Activated CD4-positive, alpha-beta T cell treated with anti-CD3 and anti-CD28 coated beads, Interleukin-2, amount 10 ng/mL, durations not matched to agents 7 days and 5 days (primary cell): ENCODE results near the gene RAD51C. TPM values are rescaled to one million over a fixed set of nuclear protein-coding genes. Genes with fewer than 3 reads are reported as not detected.
"Not testable (repeated sequence)": the region's sequence is repeated elsewhere in the genome, so short reads cannot be mapped to it uniquely, and the experiment has no call there.

Source experiments
- CTCF ChIA-PET: fragments of 350-600 bp; sonication (Branson Sonifier 250); formaldehyde crosslinking; loops from one replicate; lab custom pipeline; 2021; ENCODE audit warnings: antibody characterized with exemption; lab: Charles Lee
- POLR2A ChIA-PET: fragments of 350-600 bp; sonication (Branson Sonifier 250); formaldehyde crosslinking; loops from one replicate; lab custom pipeline; 2021; ENCODE audit warnings: antibody characterized with exemption; lab: Charles Lee
- DNase-seq: peaks from one replicate; pipeline ENCODE4 v3.0.0-alpha.2; 2020
- H3K27ac Mint-ChIP-seq: one replicate; pipeline ENCODE4 v1.8.0; 2021; ENCODE audit warnings: mild to moderate bottlenecking, moderate library complexity, mixed read lengths
- H3K27me3 Mint-ChIP-seq: one replicate; pipeline ENCODE4 v1.8.0; 2021; ENCODE audit warnings: mixed read lengths
- H3K36me3 Mint-ChIP-seq: one replicate; pipeline ENCODE4 v1.8.0; 2021; ENCODE audit warnings: low read depth, mixed read lengths
- H3K4me1 Mint-ChIP-seq: one replicate; pipeline ENCODE4 v1.8.0; 2021; ENCODE audit warnings: mixed read lengths
- H3K4me3 Mint-ChIP-seq: one replicate; pipeline ENCODE4 v1.8.0; 2021; ENCODE audit warnings: mild to moderate bottlenecking, moderate library complexity, mixed read lengths
- H3K9me3 Mint-ChIP-seq: one replicate; pipeline ENCODE4 v1.8.0; 2021; ENCODE audit warnings: mixed read lengths
- total RNA-seq, 2 experiments: library from RNA; stranded (reverse); gene quantifications; one replicate each; pipeline ENCODE4 v1.2.3, GENCODE V29; 2021

RAD51C gene
- 10 to 100 TPM; 62.7 to 65.8 TPM for total RNA-seq

DNA sequence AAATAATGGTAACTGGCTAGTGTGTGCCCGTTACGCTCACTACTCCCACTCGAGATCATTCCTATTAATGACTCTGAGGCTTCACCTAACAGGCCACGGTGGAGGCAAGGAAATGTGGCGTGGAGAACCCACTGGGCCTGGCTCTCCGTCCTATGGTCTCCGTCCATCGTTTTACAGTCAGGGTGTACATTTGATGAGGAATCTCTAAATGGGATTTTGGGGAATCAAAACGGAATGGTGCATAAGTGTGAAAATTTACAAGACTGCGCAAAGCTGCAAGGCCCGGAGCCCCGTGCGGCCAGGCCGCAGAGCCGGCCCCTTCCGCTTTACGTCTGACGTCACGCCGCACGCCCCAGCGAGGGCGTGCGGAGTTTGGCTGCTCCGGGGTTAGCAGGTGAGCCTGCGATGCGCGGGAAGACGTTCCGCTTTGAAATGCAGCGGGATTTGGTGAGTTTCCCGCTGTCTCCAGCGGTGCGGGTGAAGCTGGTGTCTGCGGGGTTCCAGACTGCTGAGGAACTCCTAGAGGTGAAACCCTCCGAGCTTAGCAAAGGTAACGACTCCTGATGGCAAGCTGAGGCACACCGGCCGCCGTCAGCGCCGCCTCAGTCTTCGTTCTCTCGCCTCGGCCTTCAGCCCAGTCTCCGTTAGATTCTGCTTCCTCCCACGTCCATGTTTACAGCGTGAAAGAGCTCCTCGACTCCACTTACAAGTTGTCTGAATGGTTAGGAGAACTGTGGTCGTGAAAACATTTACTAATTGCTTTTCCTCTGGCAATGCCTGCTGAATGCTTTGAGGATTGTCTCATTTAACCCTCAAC, at the start of gene RAD51C:
Gene RAD51C (plus strand): TSS at position 364 of the 817 bp plus-strand sequence. CDS start 42 bp downstream, at position 406.
- CTCF ChIA-PET, result interaction anchor here (0.7 to 1.3 kb wide), 4 partner anchors 11 to 295 kb away, joined by 3 read pairs; no protein-coding TSS in a partner anchor
- H3K27ac Mint-ChIP-seq, result peak within 1 kb of the TSS; percentile 95
- no peaks in the 10 kb centered on the region for H3K27me3 Mint-ChIP-seq
- peak; percentile 93 for DNase-seq
- H3K36me3 Mint-ChIP-seq, result peaks cover 27% of the 10 kb centered on the region
- peak within 1 kb of the TSS; percentile 92 for H3K4me3 Mint-ChIP-seq
- H3K9me3 Mint-ChIP-seq, result no peaks in the 10 kb centered on the region
- POLR2A ChIA-PET, result interaction anchor here (0.6 to 1.6 kb wide), 4 partner anchors 15 to 310 kb away, joined by 3 to 19 read pairs (median 4); no protein-coding TSS in a partner anchor
- H3K4me1 Mint-ChIP-seq, result peaks cover 40% of the 10 kb centered on the region

- ChIA-PET CTCF (interaction anchor here (0.6 to 2.1 kb wide), 2 partner anchors 11 to 68 kb away, joined by 4 to 8 read pairs; no protein-coding TSS in a partner anchor), POLR2A (interaction anchor here (0.7 to 2.4 kb wide), 2 partner anchors 12 to 15 kb away, joined by 4 to 9 read pairs; no protein-coding TSS in a partner anchor)
- no peak overlapping the region for H3K27ac Mint-ChIP-seq
- no peaks in the 10 kb centered on the region for H3K27me3 Mint-ChIP-seq
- DNase-seq, result no peak
- no peaks in the 10 kb centered on the region for H3K4me1 Mint-ChIP-seq
- no peak overlapping the region for H3K4me3 Mint-ChIP-seq
- H3K36me3 Mint-ChIP-seq, result no peaks in the 10 kb centered on the region
- H3K9me3 Mint-ChIP-seq, result no peaks in the 10 kb centered on the region
Measured at GRCh38 chr17:58643147-58643546, 49.3 kb upstream of the RAD51C start.

DNA sequence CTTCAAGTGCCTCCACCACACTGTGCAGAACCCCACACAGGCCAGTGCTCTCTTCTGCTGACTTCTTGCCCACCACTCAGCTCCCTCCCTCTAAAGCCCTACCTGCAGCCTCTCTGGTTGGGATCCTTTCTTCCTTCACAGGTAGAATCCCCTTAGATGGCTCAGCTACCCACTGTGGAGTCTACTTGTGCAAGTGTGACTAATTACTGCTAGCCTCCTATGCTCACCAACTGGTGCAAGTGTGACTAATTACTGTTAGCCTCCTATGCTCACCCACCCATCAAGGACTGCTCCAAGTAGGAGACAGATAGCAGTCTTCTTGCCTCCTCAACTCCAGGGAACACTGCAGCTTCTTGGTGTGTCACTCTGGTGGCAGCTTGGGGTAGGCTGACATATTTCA, 44.2 kb upstream of the RAD51C start:
- H3K9me3 Mint-ChIP-seq, result no peaks in the 10 kb centered on the region
- no peaks in the 10 kb centered on the region for H3K4me1 Mint-ChIP-seq
- ChIA-PET CTCF (interaction anchor here (0.7 kb wide), 1 partner anchor 33 kb away, joined by 5 read pairs; no protein-coding TSS in a partner anchor), POLR2A (interaction anchor here (0.6 to 1.1 kb wide), 2 partner anchors 11 to 31 kb away, joined by 3 read pairs; no protein-coding TSS in a partner anchor)
- no peak for DNase-seq
- peaks cover 2% of the 10 kb centered on the region for H3K27me3 Mint-ChIP-seq
- H3K27ac Mint-ChIP-seq, result no peak overlapping the region
- no peaks in the 10 kb centered on the region for H3K36me3 Mint-ChIP-seq
- H3K4me3 Mint-ChIP-seq, result no peak overlapping the region

DNA sequence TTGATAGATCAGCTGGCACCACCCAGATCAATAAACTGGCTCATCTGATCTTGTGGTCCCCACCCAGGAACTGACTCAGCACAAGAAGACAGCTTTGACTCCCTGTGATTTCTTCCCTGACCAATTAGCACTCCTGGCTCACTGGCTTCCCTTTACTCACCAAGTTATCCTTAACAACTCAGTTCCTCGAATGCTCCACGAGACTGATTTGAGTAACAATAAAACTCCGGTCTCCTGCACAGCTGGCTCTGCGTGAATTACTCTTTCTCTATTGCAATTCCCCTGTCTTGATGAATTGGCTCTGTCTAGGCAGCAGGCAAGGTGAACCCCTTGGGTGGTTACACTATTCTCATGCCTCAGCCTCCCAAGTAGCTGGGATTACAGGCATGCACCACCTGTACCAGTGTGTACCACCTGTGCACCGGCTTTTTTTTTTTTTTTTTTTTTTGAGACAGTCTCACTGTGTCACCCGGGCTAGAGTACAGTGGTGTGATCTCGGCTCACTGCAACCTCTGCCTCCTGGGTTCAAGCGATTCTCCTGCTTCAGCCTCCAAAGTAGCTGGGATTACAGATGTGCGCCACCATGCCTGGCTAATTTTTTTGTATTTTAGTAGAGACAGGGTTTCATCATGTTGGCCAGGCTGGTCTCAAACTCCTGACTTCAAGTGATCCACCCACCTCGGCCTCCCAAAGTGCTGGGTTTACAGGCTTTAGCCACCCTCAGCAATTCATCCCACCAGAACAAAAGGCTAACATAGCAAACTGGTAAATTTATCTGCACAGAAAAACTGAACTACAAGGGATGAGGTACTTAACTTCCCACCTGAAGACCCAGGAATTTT, 34.2 kb upstream of the RAD51C start:
- H3K27ac Mint-ChIP-seq, result peak overlapping the region; percentile 99
- H3K27me3 Mint-ChIP-seq, H3K36me3 Mint-ChIP-seq, H3K9me3 Mint-ChIP-seq: not testable (repeated sequence)
- ChIA-PET CTCF (interaction anchor here (0.7 to 1.3 kb wide), 3 partner anchors 27 to 130 kb away, joined by 3 read pairs; no protein-coding TSS in a partner anchor), POLR2A (interaction anchor here (1.0 to 1.5 kb wide), 2 partner anchors 15 to 26 kb away, joined by 4 to 6 read pairs; no protein-coding TSS in a partner anchor)
- peaks cover 23% of the 10 kb centered on the region for H3K4me1 Mint-ChIP-seq
- peak overlapping the region; percentile 75 for H3K4me3 Mint-ChIP-seq
- peak; percentile 10 for DNase-seq

- Mint-ChIP-seq H3K36me3 (peaks cover 2% of the 10 kb centered on the region), H3K27ac (peak overlapping the region; percentile 99), H3K4me1 (peaks cover 23% of the 10 kb centered on the region), H3K9me3 (peaks cover 4% of the 10 kb centered on the region), H3K4me3 (peak overlapping the region; percentile 75), H3K27me3 (peaks cover 5% of the 10 kb centered on the region)
- DNase-seq, result peak; percentile 83
- POLR2A ChIA-PET, result interaction anchor here (0.5 to 1.5 kb wide), 8 partner anchors 11 to 410 kb away, joined by 3 to 8 read pairs (median 4); no protein-coding TSS in a partner anchor
- CTCF ChIA-PET, result interaction anchor here (0.6 to 1.3 kb wide), 3 partner anchors 27 to 1483 kb away, joined by 3 to 4 read pairs (median 4); no protein-coding TSS in a partner anchor
Measured at GRCh38 chr17:58658804-58659713, 33.3 kb upstream of the RAD51C start.

GRCh38 chr17:58659714-58660084, 32.7 kb upstream of the RAD51C start:
- not testable (repeated sequence) for H3K9me3 Mint-ChIP-seq, H3K36me3 Mint-ChIP-seq, DNase-seq, H3K27me3 Mint-ChIP-seq
- Mint-ChIP-seq H3K27ac (peak overlapping the region; percentile 99), H3K4me1 (peaks cover 23% of the 10 kb centered on the region), H3K4me3 (peak overlapping the region; percentile 75)
- ChIA-PET CTCF (interaction anchor here (0.6 to 1.2 kb wide), 2 partner anchors 28 to 1482 kb away, joined by 4 read pairs; no protein-coding TSS in a partner anchor), POLR2A (interaction anchor here (0.5 to 1.1 kb wide), 6 partner anchors 12 to 410 kb away, joined by 3 to 8 read pairs (median 4); no protein-coding TSS in a partner anchor)

GRCh38 chr17:58660621-58661020, 31.8 kb upstream of the RAD51C start:
- Mint-ChIP-seq H3K36me3 (peaks cover 2% of the 10 kb centered on the region), H3K9me3 (peaks cover 4% of the 10 kb centered on the region), H3K4me3 (peak overlapping the region; percentile 42), H3K27me3 (peaks cover 5% of the 10 kb centered on the region), H3K27ac (no peak overlapping the region), H3K4me1 (peaks cover 23% of the 10 kb centered on the region)
- DNase-seq, result no peak
- ChIA-PET POLR2A (interaction anchor here (1.0 kb wide), 1 partner anchor 29 kb away, joined by 5 read pairs; no protein-coding TSS in a partner anchor), CTCF (interaction anchor here (0.7 to 1.2 kb wide), 2 partner anchors 29 kb away, joined by 4 to 5 read pairs; no protein-coding TSS in a partner anchor)

DNA sequence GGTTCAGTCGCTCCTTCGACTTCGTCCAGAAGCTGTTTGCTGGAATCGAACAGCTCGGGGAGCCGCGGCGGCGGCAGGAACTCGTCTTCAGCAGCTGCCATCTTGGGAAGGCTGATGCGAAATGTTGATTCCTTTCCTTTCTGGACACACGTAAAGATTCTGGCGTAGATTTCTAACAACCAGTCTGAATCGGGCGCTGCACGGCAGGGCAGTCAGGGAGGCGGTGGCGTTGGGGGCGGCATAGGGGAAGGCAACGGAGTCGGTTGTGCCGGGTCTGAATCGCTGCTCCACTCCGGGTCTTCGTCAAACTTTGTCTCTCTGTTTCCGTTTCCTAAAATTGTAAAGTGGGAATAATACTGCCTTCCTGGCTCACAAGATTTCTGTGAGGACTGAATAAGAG, 30.9 kb upstream of the RAD51C start:
- H3K27me3 Mint-ChIP-seq, result peaks cover 5% of the 10 kb centered on the region
- no peak overlapping the region for H3K4me3 Mint-ChIP-seq
- peaks cover 4% of the 10 kb centered on the region for H3K9me3 Mint-ChIP-seq
- peaks cover 24% of the 10 kb centered on the region for H3K4me1 Mint-ChIP-seq
- ChIA-PET POLR2A (interaction anchor here (1.0 kb wide), 1 partner anchor 29 kb away, joined by 5 read pairs; no protein-coding TSS in a partner anchor), CTCF (interaction anchor here (0.7 kb wide), 1 partner anchor 30 kb away, joined by 5 read pairs; no protein-coding TSS in a partner anchor)
- peaks cover 2% of the 10 kb centered on the region for H3K36me3 Mint-ChIP-seq
- no peak for DNase-seq
- no peak overlapping the region for H3K27ac Mint-ChIP-seq

DNA sequence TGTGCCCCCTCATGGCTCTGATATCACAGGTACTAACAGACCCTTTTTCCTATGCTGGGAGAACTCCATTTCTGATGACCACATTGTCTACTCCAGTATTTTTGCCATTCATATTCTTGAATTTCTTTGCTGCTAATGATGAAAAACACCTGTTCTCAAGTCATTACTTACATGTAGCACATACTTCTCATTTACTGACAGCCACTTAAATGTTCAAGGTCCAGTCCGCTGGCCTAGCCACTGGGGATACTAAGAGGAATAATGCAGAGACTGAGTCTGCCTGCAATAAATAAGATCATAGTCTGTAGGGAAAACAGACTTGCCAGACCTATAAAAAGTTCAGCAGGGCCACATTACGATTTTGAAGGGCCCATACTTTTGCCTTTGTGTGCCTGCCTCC, 28.1 kb upstream of the RAD51C start:
- POLR2A ChIA-PET, result no interaction called here
- no peaks in the 10 kb centered on the region for H3K36me3 Mint-ChIP-seq
- no peak for DNase-seq
- no peak overlapping the region for H3K27ac Mint-ChIP-seq
- peaks cover 9% of the 10 kb centered on the region for H3K27me3 Mint-ChIP-seq
- CTCF ChIA-PET, result interaction anchor here (1.3 to 1.8 kb wide), 2 partner anchors 11 to 26 kb away, joined by 3 read pairs; no protein-coding TSS in a partner anchor
- H3K4me1 Mint-ChIP-seq, result peaks cover 10% of the 10 kb centered on the region
- no peaks in the 10 kb centered on the region for H3K9me3 Mint-ChIP-seq
- no peak overlapping the region for H3K4me3 Mint-ChIP-seq

DNA sequence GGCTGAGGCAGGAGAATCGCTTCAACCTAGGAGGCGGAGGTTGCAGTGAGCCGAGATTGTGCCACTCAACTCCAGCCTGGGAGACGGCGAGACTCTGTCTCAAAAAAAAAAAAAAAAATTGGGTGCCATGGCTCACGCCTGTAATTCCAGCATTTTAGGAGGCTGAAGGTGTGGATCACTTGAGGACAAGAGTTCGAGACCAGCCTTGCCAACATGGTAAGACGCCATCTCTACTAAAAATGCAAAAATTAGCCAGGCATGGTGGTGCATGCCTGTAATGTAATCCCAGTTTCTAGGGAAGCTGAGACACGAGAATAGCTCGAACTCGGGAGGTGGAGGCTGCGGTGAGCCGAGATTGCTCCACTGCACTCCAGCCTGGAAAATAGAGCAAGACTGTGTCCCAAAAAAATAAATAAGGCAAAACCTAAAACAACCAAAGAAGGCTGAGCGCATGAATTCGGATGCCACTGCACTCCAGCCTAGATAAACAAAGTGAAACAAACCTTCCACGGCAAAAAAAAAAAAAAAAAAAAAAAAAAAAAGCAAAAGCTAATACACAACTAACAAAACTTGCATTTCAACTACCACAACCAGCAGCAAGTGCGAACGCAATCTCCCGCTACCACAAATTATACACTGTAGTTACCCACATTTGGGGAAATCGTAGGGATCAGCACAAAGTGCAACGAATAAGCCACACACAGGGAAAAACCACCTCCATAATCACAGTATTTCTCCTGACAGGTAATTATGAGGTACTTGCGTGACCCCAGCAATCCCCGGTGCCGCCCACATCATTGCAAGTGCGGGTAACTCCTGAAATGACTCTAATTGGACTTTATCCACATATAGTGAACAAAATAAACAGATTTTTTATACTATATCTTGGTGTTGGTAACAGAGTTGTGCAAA, 26.2 kb upstream of the RAD51C start:
- Mint-ChIP-seq H3K9me3 (no peaks in the 10 kb centered on the region), H3K27ac (no peak overlapping the region), H3K4me1 (peaks cover 8% of the 10 kb centered on the region), H3K4me3 (peak overlapping the region; percentile 35), H3K27me3 (peaks cover 12% of the 10 kb centered on the region), H3K36me3 (no peaks in the 10 kb centered on the region)
- ChIA-PET POLR2A (interaction anchor here (0.6 kb wide), 1 partner anchor 28 kb away, joined by 3 read pairs; no protein-coding TSS in a partner anchor), CTCF (interaction anchor here (0.6 to 1.8 kb wide), 3 partner anchors 9 to 39 kb away, joined by 3 read pairs; no protein-coding TSS in a partner anchor)
- DNase-seq, result no peak
